Trophoblast cell (in vitro differentiated cells and primary cell): ENCODE data around the gene WNT9B.

Source experiments
- DNase-seq, 2 donors: peaks; one replicate each; pipeline ENCODE4 v3.0.0-alpha.2; 2016
- H2AFZ ChIP-seq: 2 replicates; pipeline ENCODE4 v1.6.1; 2013; ENCODE audit warnings: low read length, moderate library complexity, mild to moderate bottlenecking; ENCODE audit not compliant: insufficient read depth, poor library complexity
- H2AK5ac ChIP-seq: 2 replicates; pipeline ENCODE4 v1.6.1; 2013; ENCODE audit warnings: mild to moderate bottlenecking, low read length
- H2BK120ac ChIP-seq: 2 replicates; pipeline ENCODE4 v1.6.1; 2013; ENCODE audit warnings: low read length, mild to moderate bottlenecking, moderate library complexity; ENCODE audit not compliant: insufficient read depth, poor library complexity
- H2BK12ac ChIP-seq: 2 replicates; pipeline ENCODE4 v1.6.1; 2013; ENCODE audit warnings: mild to moderate bottlenecking, low read length, moderate library complexity
- H2BK5ac ChIP-seq: 2 replicates; pipeline ENCODE4 v1.6.1; 2013; ENCODE audit warnings: low read length, low read depth, moderate library complexity, mild to moderate bottlenecking; ENCODE audit not compliant: poor library complexity
- H3K14ac ChIP-seq: 2 replicates; pipeline ENCODE4 v1.6.1; 2013; ENCODE audit warnings: mild to moderate bottlenecking, low read length
- H3K18ac ChIP-seq: 2 replicates; pipeline ENCODE4 v1.6.1; 2013; ENCODE audit warnings: mild to moderate bottlenecking, low read length
- H3K23ac ChIP-seq: 2 replicates; pipeline ENCODE4 v1.6.1; 2013; ENCODE audit warnings: low read length
- H3K27ac ChIP-seq: 2 replicates; pipeline ENCODE4 v1.5.1; 2013; ENCODE audit warnings: low read depth, mild to moderate bottlenecking, inconsistent platforms, low read length, moderate library complexity
- H3K27me3 ChIP-seq: 2 replicates; pipeline ENCODE4 v1.6.1; 2013; ENCODE audit warnings: inconsistent platforms, mild to moderate bottlenecking, low read length, moderate library complexity; ENCODE audit not compliant: insufficient read depth
- H3K36me3 ChIP-seq, 2 experiments: 1 replicate in 1 of 2; 2 replicates in 1 of 2; pipeline ENCODE4 v1.6.1; 2013; ENCODE audit warnings: low read length in 2 of 2, mild to moderate bottlenecking in 2 of 2, moderate library complexity in 1 of 2; ENCODE audit not compliant: insufficient read depth in 2 of 2, control insufficient read depth in 1 of 2
- H3K4ac ChIP-seq: 2 replicates; pipeline ENCODE4 v1.6.1; 2013; ENCODE audit warnings: low read depth, mild to moderate bottlenecking, low read length, moderate library complexity
- H3K4me1 ChIP-seq, 2 experiments: 1 replicate in 1 of 2; 2 replicates in 1 of 2; pipeline ENCODE4 v1.6.1; 2013; ENCODE audit warnings: low read length in 2 of 2, mild to moderate bottlenecking in 2 of 2, moderate library complexity in 1 of 2; ENCODE audit not compliant: insufficient read depth in 2 of 2, control insufficient read depth in 1 of 2
- H3K4me2 ChIP-seq: 2 replicates; pipeline ENCODE4 v1.6.1; 2013; ENCODE audit warnings: inconsistent platforms, mild to moderate bottlenecking, low read length, moderate library complexity
- H3K4me3 ChIP-seq: 2 replicates; pipeline ENCODE4 v1.5.1; 2013; ENCODE audit warnings: mild to moderate bottlenecking, low read depth, low read length, inconsistent platforms
- H3K79me1 ChIP-seq: one replicate; pipeline ENCODE4 v1.6.1; 2013; ENCODE audit warnings: low read length
- H3K79me2 ChIP-seq: 2 replicates; pipeline ENCODE4 v1.6.1; 2013; ENCODE audit warnings: low read length, mild to moderate bottlenecking; ENCODE audit not compliant: control insufficient read depth, insufficient read depth, poor library complexity
- H3K9ac ChIP-seq: 2 replicates; pipeline ENCODE4 v1.6.1; 2013; ENCODE audit warnings: mild to moderate bottlenecking, low read length
- H3K9me3 ChIP-seq: 2 replicates; pipeline ENCODE4 v1.6.1; 2013; ENCODE audit warnings: low read depth, mild to moderate bottlenecking, control low read depth, inconsistent platforms, low read length; ENCODE audit not compliant: insufficient read depth
- H4K12ac ChIP-seq: 2 replicates; pipeline ENCODE4 v1.6.1; 2013; ENCODE audit warnings: low read depth, mild to moderate bottlenecking, low read length, moderate library complexity
- H4K8ac ChIP-seq: 2 replicates; pipeline ENCODE4 v1.6.1; 2013; ENCODE audit warnings: low read depth, mild to moderate bottlenecking, low read length, moderate library complexity
- H4K91ac ChIP-seq: one replicate; pipeline ENCODE4 v1.6.1; 2013; ENCODE audit warnings: low read depth, mild to moderate bottlenecking, low read length, moderate library complexity
- WGBS: extraction: QIAGEN DNeasy Blood & Tissue Kit; methylation state at CpG from one replicate; pipeline ENCODE4 v1.1.7; 2013; ENCODE audit warnings: missing lambda C conversion rate; ENCODE audit not compliant: insufficient read length, insufficient coverage; ENCODE audit errors: extremely low coverage; 5-methylcytosine and 5-hydroxymethylcytosine counted together

Gene WNT9B

GRCh38 chr17:46853896-46854444 lies 2.6 kb downstream of the WNT9B start:
- Histone ChIP-seq H3K4ac (peak overlapping the region; percentile 33), H3K36me3 (peaks cover 2 to 4% of the 10 kb centered on the region in 2 experiments), H4K8ac (peak overlapping the region; percentile 24), H2BK12ac (no peak overlapping the region), H3K27ac (peak overlapping the region; percentile 48), H2BK120ac (no peak overlapping the region), H3K4me3 (no peak overlapping the region), H3K14ac (peak overlapping the region; percentile 13), H2AFZ (no peak overlapping the region), H3K23ac (no peak overlapping the region), H2BK5ac (peak overlapping the region; percentile 37), H4K12ac (no peak overlapping the region), H3K79me1 (peaks cover 17% of the 10 kb centered on the region), H3K27me3 (peaks cover 6% of the 10 kb centered on the region), H3K18ac (peak overlapping the region; percentile 28), H3K79me2 (peaks cover 8% of the 10 kb centered on the region), H3K4me1 (peaks cover 19 to 20% of the 10 kb centered on the region in 2 experiments), H4K91ac (peak overlapping the region; percentile 48), H3K4me2 (peak overlapping the region; percentile 32), H2AK5ac (no peak overlapping the region), H3K9ac (no peak overlapping the region), H3K9me3 (peaks cover 6% of the 10 kb centered on the region)
- no CpG with 5 or more reads among the region's 6 CpGs for WGBS
- peak in 1 of 2 donors; percentile 37 for DNase-seq

DNA sequence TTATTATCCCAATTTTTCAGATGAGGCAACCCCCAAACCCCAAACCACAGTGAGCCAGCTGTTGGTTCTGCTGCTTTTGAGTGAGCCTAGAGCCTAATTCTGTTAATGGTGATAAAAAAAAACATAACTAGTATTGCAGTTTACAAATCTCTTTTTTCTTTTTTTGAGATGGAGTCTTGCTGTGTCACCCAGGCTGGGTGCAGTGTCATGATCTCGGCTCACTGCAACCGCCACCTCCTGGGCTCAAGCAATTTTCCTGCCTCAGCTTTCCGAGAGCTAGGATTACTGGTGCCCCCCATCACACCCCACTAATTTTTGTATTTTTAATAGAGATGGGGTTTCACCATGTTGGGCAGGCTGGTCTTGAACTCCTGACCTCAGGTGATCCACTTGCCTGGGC lies 3.1 kb downstream of the WNT9B start:
- no peak for DNase-seq
- H3K9ac ChIP-seq, result no peak overlapping the region

DNA sequence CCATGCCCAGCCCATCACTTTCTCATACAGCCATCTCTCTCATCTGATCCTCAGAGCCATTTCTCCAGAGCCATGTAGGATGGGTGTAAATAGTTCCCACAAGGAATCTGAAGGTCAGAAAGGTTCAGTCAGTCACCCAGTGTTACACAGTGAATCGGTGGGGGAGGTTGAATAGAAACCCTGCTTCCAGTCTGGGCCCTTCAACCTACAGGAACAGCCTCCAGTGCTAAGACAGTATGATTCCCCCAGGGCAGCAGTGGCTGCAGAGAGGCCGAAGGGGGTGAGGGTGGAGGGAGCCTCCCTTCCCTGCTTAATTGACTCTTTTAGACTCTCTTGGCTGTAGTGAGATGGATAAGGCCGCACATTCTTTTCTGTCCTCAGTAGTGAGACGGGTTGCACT lies 3.6 kb downstream of the WNT9B start:
- Histone ChIP-seq H2BK12ac (peak overlapping the region; percentile 59), H2AFZ (no peak overlapping the region), H3K79me2 (peaks cover 8% of the 10 kb centered on the region), H3K36me3 (peaks cover 2 to 4% of the 10 kb centered on the region in 2 experiments), H3K27me3 (peaks cover 6% of the 10 kb centered on the region), H3K4me3 (no peak overlapping the region), H2BK120ac (no peak overlapping the region), H3K23ac (no peak overlapping the region), H4K12ac (no peak overlapping the region), H3K27ac (peak overlapping the region; percentile 39), H3K18ac (no peak overlapping the region), H3K9ac (no peak overlapping the region), H2BK5ac (no peak overlapping the region), H3K79me1 (peaks cover 17% of the 10 kb centered on the region), H3K9me3 (peaks cover 6% of the 10 kb centered on the region), H4K8ac (no peak overlapping the region), H3K4me1 (peaks cover 19 to 21% of the 10 kb centered on the region in 2 experiments), H4K91ac (no peak overlapping the region), H3K4ac (no peak overlapping the region), H2AK5ac (no peak overlapping the region), H3K4me2 (no peak overlapping the region), H3K14ac (no peak overlapping the region)
- WGBS, result no CpG with 5 or more reads among the region's 4 CpGs
- no peak for DNase-seq

More for the DNA sequence above, 3.1 kb downstream of the WNT9B start:
- WGBS, result no CpG with 5 or more reads among the region's 3 CpGs
- Histone ChIP-seq H3K27me3 (peaks cover 6% of the 10 kb centered on the region), H2AFZ (no peak overlapping the region), H2BK5ac (no peak overlapping the region), H4K91ac (no peak overlapping the region), H3K36me3 (peaks cover 2 to 4% of the 10 kb centered on the region in 2 experiments), H3K79me2 (peaks cover 8% of the 10 kb centered on the region), H2BK120ac (no peak overlapping the region), H2BK12ac (no peak overlapping the region), H3K9me3 (peaks cover 6% of the 10 kb centered on the region), H3K14ac (no peak overlapping the region), H3K27ac (peak overlapping the region; percentile 39), H3K4me2 (peak overlapping the region; percentile 32), H2AK5ac (no peak overlapping the region), H3K79me1 (peaks cover 17% of the 10 kb centered on the region), H3K4ac (peak overlapping the region; percentile 33), H3K23ac (no peak overlapping the region), H3K18ac (no peak overlapping the region), H3K4me3 (no peak overlapping the region), H3K4me1 (peaks cover 19 to 20% of the 10 kb centered on the region in 2 experiments), H4K8ac (no peak overlapping the region), H4K12ac (no peak overlapping the region)

DNA sequence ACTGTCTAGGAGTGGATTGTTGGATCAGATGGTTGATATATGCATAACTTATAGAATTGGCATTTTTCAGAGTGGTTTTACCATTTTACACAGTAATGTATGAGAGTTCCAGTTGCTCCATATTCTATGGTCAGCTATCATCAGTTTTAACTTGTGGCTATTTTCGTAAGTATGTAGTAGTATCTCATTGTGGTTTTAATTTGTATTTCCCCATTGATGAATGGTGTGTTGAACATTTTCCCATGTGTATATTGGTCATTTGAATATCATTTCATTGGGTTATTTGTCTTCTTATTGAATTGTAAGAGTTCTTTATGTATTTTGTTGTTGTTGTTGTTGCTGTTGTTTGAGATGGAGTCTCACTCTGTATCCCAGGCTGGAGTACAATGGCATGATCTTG lies 6.2 kb downstream of the WNT9B start:
- Histone ChIP-seq H3K79me1 (peaks cover 4% of the 10 kb centered on the region), H3K9ac (no peak overlapping the region), H3K27me3 (no peaks in the 10 kb centered on the region), H3K18ac (no peak overlapping the region), H4K8ac (no peak overlapping the region), H3K4me3 (no peak overlapping the region), H3K9me3 (peaks cover 1% of the 10 kb centered on the region), H4K12ac (no peak overlapping the region), H2AFZ (no peak overlapping the region), H3K14ac (no peak overlapping the region), H4K91ac (no peak overlapping the region), H3K27ac (no peak overlapping the region), H2BK120ac (no peak overlapping the region), H3K36me3 (peaks cover 7 to 11% of the 10 kb centered on the region in 2 experiments), H3K4ac (no peak overlapping the region), H3K79me2 (no peaks in the 10 kb centered on the region), H2BK5ac (no peak overlapping the region), H3K4me1 (peaks cover 21 to 26% of the 10 kb centered on the region in 2 experiments), H2AK5ac (no peak overlapping the region), H3K4me2 (no peak overlapping the region), H3K23ac (no peak overlapping the region), H2BK12ac (no peak overlapping the region)
- DNase-seq, result no peak
- no CpG with 5 or more reads among the region's 1 CpG for WGBS
